PC-9 (cell line): ENCODE measurements around the gene PSMD13.

Source experiments
- CTCF ChIP-seq: fragments of 200-600 bp; sonication (generic); conservative IDR thresholded peaks from 2 replicates; pipeline ENCODE4 v1.6.1; 2017; ENCODE audit warnings: mixed run types, antibody characterized with exemption, mild to moderate bottlenecking, moderate library complexity
- EZH2 ChIP-seq: fragments of 200-600 bp; sonication (generic); IDR thresholded peaks from 2 replicates; pipeline ENCODE4 v1.8.0; 2017; ENCODE audit warnings: antibody characterized with exemption, low read depth

GRCh38 chr11:296171-297050 is 59.6 kb downstream of the PSMD13 start:
- TF ChIP-seq CTCF (no peak), EZH2 (no peak)
